IMR-90 (cell line): ENCODE measurements around the gene CLEC4D. TPM values are rescaled to one million over a fixed set of nuclear protein-coding genes. Genes with fewer than 3 reads are reported as not detected.

Source experiments
- ATAC-seq: fragments of 200-7000 bp; cut with Tn5 transposase; 2 replicates; pipeline ENCODE4 v1.9.1; 2020; ENCODE audit warnings: low read depth, mild to moderate bottlenecking, moderate library complexity
- BruUV-seq: library from RNA; stranded (reverse); fragments of 400-500 nt; replicated peaks from 2 replicates; lab custom pipeline; 2021; lab: Mats Ljungman, UMichigan
- CTCF ChIA-PET: fragments of 300-600 bp; formaldehyde crosslinking; extraction: SDS; loops from one replicate; lab custom pipeline; 2021; ENCODE audit warnings: antibody characterized with exemption; lab: Yijun Ruan, JAX
- POLR2A ChIA-PET: fragments of 300-600 bp; sonication (Branson Sonifier 250); formaldehyde crosslinking; loops from one replicate; lab custom pipeline; 2022; ENCODE audit warnings: antibody characterized with exemption; ENCODE audit not compliant: unreplicated experiment; lab: Charles Lee
- DNase-seq: peaks from one replicate; pipeline ENCODE4 v3.0.0; 2013
- H2AFZ ChIP-seq: replicated peaks from 2 replicates; pipeline ENCODE3; 2013; ENCODE audit warnings: low read length, mild to moderate bottlenecking; ENCODE audit not compliant: poor library complexity
- H2AK5ac ChIP-seq: 2 replicates; pipeline ENCODE4 v1.6.1; 2013; ENCODE audit warnings: low read depth, low read length, inconsistent platforms
- H2AK9ac ChIP-seq: replicated peaks from 2 replicates; pipeline ENCODE3; 2013; ENCODE audit warnings: mild to moderate bottlenecking, low read depth, low read length, moderate library complexity; ENCODE audit not compliant: poor library complexity
- H2BK120ac ChIP-seq: 2 replicates; pipeline ENCODE4 v1.6.1; 2013; ENCODE audit warnings: low read depth, low read length, inconsistent platforms
- H2BK15ac ChIP-seq: 3 replicates; pipeline ENCODE4 v1.6.1; 2013; ENCODE audit warnings: low read depth, low read length, inconsistent platforms
- H2BK20ac ChIP-seq: 2 replicates; pipeline ENCODE4 v1.6.1; 2013; ENCODE audit warnings: low read depth, mild to moderate bottlenecking, inconsistent platforms, low read length, moderate library complexity
- H2BK5ac ChIP-seq: 2 replicates; pipeline ENCODE4 v1.6.1; 2013; ENCODE audit warnings: mild to moderate bottlenecking, low read depth, low read length, inconsistent platforms; ENCODE audit not compliant: poor library complexity, severe bottlenecking
- H3K14ac ChIP-seq: replicated peaks from 2 replicates; pipeline ENCODE4 v1.6.1; 2013; ENCODE audit warnings: low read depth, low read length, inconsistent platforms
- H3K18ac ChIP-seq: 2 replicates; pipeline ENCODE4 v1.6.1; 2013; ENCODE audit warnings: low read depth, low read length, control low read depth
- H3K23ac ChIP-seq: 2 replicates; pipeline ENCODE4 v1.6.1; 2013; ENCODE audit warnings: low read depth, low read length, inconsistent platforms
- H3K27ac ChIP-seq: 2 replicates; pipeline ENCODE4 v1.5.1; 2013; ENCODE audit warnings: mild to moderate bottlenecking, control low read depth, low read length; ENCODE audit not compliant: insufficient read depth
- H3K27me3 ChIP-seq: 2 replicates; pipeline ENCODE4 v1.6.1; 2013; ENCODE audit warnings: low read length; ENCODE audit not compliant: control insufficient read depth, insufficient read depth
- H3K36me3 ChIP-seq: 2 replicates; pipeline ENCODE4 v1.6.1; 2013; ENCODE audit warnings: low read length, mixed read lengths; ENCODE audit not compliant: control insufficient read depth, insufficient read depth
- H3K4ac ChIP-seq: 2 replicates; pipeline ENCODE4 v1.6.1; 2013; ENCODE audit warnings: low read depth, low read length, inconsistent platforms
- H3K4me1 ChIP-seq: 2 replicates; pipeline ENCODE4 v1.6.1; 2013; ENCODE audit warnings: low read length, mixed read lengths; ENCODE audit not compliant: control insufficient read depth, insufficient read depth
- H3K4me2 ChIP-seq: 2 replicates; pipeline ENCODE4 v1.6.1; 2013; ENCODE audit warnings: low read depth, mild to moderate bottlenecking, control low read depth, low read length, moderate library complexity
- H3K4me3 ChIP-seq: 2 replicates; pipeline ENCODE4 v1.5.1; 2013; ENCODE audit warnings: low read depth, mild to moderate bottlenecking, control low read depth, low read length, moderate library complexity; ENCODE audit not compliant: insufficient read depth
- H3K56ac ChIP-seq: 2 replicates; pipeline ENCODE4 v1.6.1; 2013; ENCODE audit warnings: low read length, inconsistent platforms; ENCODE audit not compliant: insufficient read depth; ENCODE audit errors: extremely low read depth
- H3K79me1 ChIP-seq, 2 experiments: 2 replicates each; pipeline ENCODE4 v1.6.1; 2013; ENCODE audit warnings: low read length in 2 of 2, inconsistent platforms in 1 of 2, low read depth in 1 of 2
- H3K9ac ChIP-seq: 2 replicates; pipeline ENCODE4 v1.6.1; 2013; ENCODE audit warnings: low read depth, low read length, control low read depth
- H3K9me1 ChIP-seq: 2 replicates; pipeline ENCODE4 v1.6.1; 2013; ENCODE audit warnings: low read length, inconsistent platforms; ENCODE audit not compliant: insufficient read depth
- H3K9me3 ChIP-seq: 2 replicates; pipeline ENCODE4 v1.6.1; 2013; ENCODE audit warnings: low read length; ENCODE audit not compliant: control insufficient read depth, insufficient read depth
- H4K20me1 ChIP-seq: 2 replicates; pipeline ENCODE4 v1.6.1; 2013; ENCODE audit warnings: low read length, inconsistent platforms; ENCODE audit not compliant: insufficient read depth
- H4K5ac ChIP-seq: 2 replicates; pipeline ENCODE4 v1.6.1; 2013; ENCODE audit warnings: mild to moderate bottlenecking, low read depth, low read length, control low read depth
- H4K8ac ChIP-seq, 2 experiments: 2 replicates each; pipeline ENCODE4 v1.6.1; 2013; ENCODE audit warnings: low read depth in 2 of 2, low read length in 2 of 2, control low read depth in 1 of 2, inconsistent platforms in 1 of 2
- H4K91ac ChIP-seq: 2 replicates; pipeline ENCODE4 v1.6.1; 2013; ENCODE audit warnings: low read depth, low read length, inconsistent platforms; ENCODE audit not compliant: insufficient read depth
- WGBS, 2 experiments: methylation state at CpG; one replicate each; pipeline versions ENCODE4 v1.1.5 to v1.1.7; 2013; ENCODE audit warnings: missing lambda C conversion rate in 2 of 2; ENCODE audit not compliant: insufficient read length in 1 of 2; ENCODE audit errors: extremely low coverage in 2 of 2; 5-methylcytosine and 5-hydroxymethylcytosine counted together
- dilution Hi-C: fragments of 300-500 bp; cut with HindIII; formaldehyde crosslinking; loops from one replicate; pipeline ENCODE4 v1.14.3; 2018; ENCODE audit warnings: low sequenced_read_pairs; ENCODE audit not compliant: unreplicated experiment
- in situ Hi-C: fragments of 300-500 bp; cut with MboI; formaldehyde crosslinking; loops from 3 replicates; pipeline ENCODE4 v1.14.3; 2019; ENCODE audit warnings: low sequenced_read_pairs, inconsistent platforms, mixed read lengths
- intact Hi-C: fragments of 100-400 bp; cut with micrococcal nuclease; formaldehyde crosslinking; loops from 2 replicates; pipeline ENCODE4 v1.10.0; 2022
- polyA plus RNA-seq, 3 experiments: library from polyadenylated mRNA; depleted of rRNA; stranded (reverse); fragments of >200 nt; gene quantifications; 2 replicates each; pipeline ENCODE4 v1.2.3, GENCODE V29; 2012; ENCODE audit warnings: low replicate concordance in 1 of 3
- total RNA-seq: library from RNA; depleted of rRNA; stranded (reverse); fragments of >200 nt; gene quantifications from 2 replicates; pipeline ENCODE4 v1.2.3, GENCODE V29; 2012
- TF ChIP-seq, protein P1 (sequence below): conservative IDR thresholded peaks from 2 replicates; pipeline ENCODE4 v1.5.1; 2012; ENCODE audit warnings: mild to moderate bottlenecking, low read depth, low read length, improper control_type of control experiment

The CLEC4D gene
- total and polyA plus RNA-seq, 2 of the 4 experiments (the other 2 are of a cell fraction): not detected

DNA sequence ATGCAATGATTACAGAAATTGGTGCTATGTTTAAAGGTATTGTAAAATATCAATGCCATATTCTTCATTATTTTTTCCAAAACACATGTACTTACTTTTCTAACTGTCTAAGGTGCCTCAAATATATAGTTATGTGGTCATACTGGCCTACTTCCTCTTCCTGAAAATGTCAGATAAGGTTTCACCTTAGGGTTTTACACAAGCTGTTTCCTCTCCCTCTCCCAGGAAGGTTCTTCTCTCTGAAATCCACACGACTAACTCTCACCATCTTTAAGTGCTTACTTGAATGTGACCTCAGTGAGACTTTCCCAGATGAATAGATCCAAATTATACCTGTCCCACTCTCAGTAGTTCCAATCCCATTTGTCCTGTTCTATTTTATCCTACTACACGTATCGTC, 11.6 kb upstream of the CLEC4D start:
- Histone ChIP-seq H4K5ac (no peak overlapping the region), H3K23ac (no peak overlapping the region), H4K20me1 (no peaks in the 10 kb centered on the region), H3K9me1 (no peaks in the 10 kb centered on the region), H2BK20ac (no peak overlapping the region), H2BK120ac (no peak overlapping the region), H3K4ac (no peak overlapping the region), H2AFZ (no peak overlapping the region), H3K27ac (no peak overlapping the region), H4K8ac (no peak overlapping the region), H3K56ac (no peak overlapping the region), H3K36me3 (no peaks in the 10 kb centered on the region), H2AK9ac (no peak overlapping the region), H2AK5ac (no peak overlapping the region), H3K4me2 (no peak overlapping the region), H3K9ac (no peak overlapping the region), H4K91ac (no peak overlapping the region), H3K4me1 (no peaks in the 10 kb centered on the region), H3K79me1 (no peaks in the 10 kb centered on the region), H2BK5ac (no peak overlapping the region), H3K9me3 (no peaks in the 10 kb centered on the region), H3K27me3 (no peaks in the 10 kb centered on the region), H3K18ac (no peak overlapping the region), H3K14ac (no peak overlapping the region), H3K4me3 (no peak overlapping the region), H2BK15ac (no peak overlapping the region)
- CTCF ChIA-PET: no interaction called here
- ATAC-seq: no peak
- no TSS peak for BruUV-seq
- TF ChIP-seq, protein P1, sequence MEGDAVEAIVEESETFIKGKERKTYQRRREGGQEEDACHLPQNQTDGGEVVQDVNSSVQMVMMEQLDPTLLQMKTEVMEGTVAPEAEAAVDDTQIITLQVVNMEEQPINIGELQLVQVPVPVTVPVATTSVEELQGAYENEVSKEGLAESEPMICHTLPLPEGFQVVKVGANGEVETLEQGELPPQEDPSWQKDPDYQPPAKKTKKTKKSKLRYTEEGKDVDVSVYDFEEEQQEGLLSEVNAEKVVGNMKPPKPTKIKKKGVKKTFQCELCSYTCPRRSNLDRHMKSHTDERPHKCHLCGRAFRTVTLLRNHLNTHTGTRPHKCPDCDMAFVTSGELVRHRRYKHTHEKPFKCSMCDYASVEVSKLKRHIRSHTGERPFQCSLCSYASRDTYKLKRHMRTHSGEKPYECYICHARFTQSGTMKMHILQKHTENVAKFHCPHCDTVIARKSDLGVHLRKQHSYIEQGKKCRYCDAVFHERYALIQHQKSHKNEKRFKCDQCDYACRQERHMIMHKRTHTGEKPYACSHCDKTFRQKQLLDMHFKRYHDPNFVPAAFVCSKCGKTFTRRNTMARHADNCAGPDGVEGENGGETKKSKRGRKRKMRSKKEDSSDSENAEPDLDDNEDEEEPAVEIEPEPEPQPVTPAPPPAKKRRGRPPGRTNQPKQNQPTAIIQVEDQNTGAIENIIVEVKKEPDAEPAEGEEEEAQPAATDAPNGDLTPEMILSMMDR: no peak
- intact Hi-C loops (no loop called here), in situ Hi-C loops (no loop called here), dilution Hi-C loops (no loop called here)
- POLR2A ChIA-PET: no interaction called here
- no peak for DNase-seq
- no CpG with 5 or more reads among the region's 3 CpGs for WGBS, 2 experiments
